Endothelial cell of umbilical vein (primary cell): ENCODE measurements around the gene ITIH2. TPM values are rescaled to one million over a fixed set of nuclear protein-coding genes. Genes with fewer than 3 reads are reported as not detected.

Experiments
- BruUV-seq: library from RNA; stranded (reverse); fragments of 400-500 nt; replicated peaks from 2 replicates; lab custom pipeline; 2021; lab: Mats Ljungman, UMichigan
- CTCF ChIA-PET: fragments of 300-600, 350-600 bp; sonication (Branson Sonifier 250); formaldehyde crosslinking; loops from one replicate; lab custom pipeline; 2021; ENCODE audit warnings: antibody characterized with exemption, inconsistent platforms; lab: Charles Lee
- POLR2A ChIA-PET: fragments of 300-600, 350-600 bp; sonication (Branson Sonifier 250); formaldehyde crosslinking; loops from one replicate; lab custom pipeline; 2021; ENCODE audit warnings: antibody characterized with exemption, inconsistent platforms; lab: Charles Lee
- DNase-seq: peaks from one replicate; pipeline ENCODE4 v3.0.0-alpha.2; 2011; ENCODE audit warnings: low read depth, low spot score
- FAIRE-seq: peaks from 2 replicates; lab custom pipeline; 2011; peaks lifted over from hg19 to GRCh38; lab: Jason Lieb, UNC
- H2AFZ ChIP-seq: 2 replicates; pipeline ENCODE4 v1.6.0; 2012; ENCODE audit warnings: low read depth, low read length, control low read depth, inconsistent platforms
- H3K27ac ChIP-seq: 2 replicates; pipeline ENCODE4 v1.5.1; 2011; ENCODE audit warnings: low read depth, mild to moderate bottlenecking, control low read depth, low read length, moderate library complexity; ENCODE audit not compliant: insufficient read depth
- H3K27me3 ChIP-seq, 2 experiments: 2 replicates each; pipeline versions ENCODE4 v1.6.0 to v1.6.1; 2011; ENCODE audit warnings: low read length in 2 of 2, mixed read lengths in 1 of 2; ENCODE audit not compliant: control insufficient read depth in 2 of 2, insufficient read depth in 2 of 2
- H3K36me3 ChIP-seq, 2 experiments: 2 replicates in 1 of 2; 3 replicates in 1 of 2; pipeline ENCODE4 v1.5.1; 2011; ENCODE audit warnings: low read length in 2 of 2, mild to moderate bottlenecking in 1 of 2, moderate library complexity in 1 of 2; ENCODE audit not compliant: control insufficient read depth in 2 of 2, insufficient read depth in 2 of 2; ENCODE audit errors: extremely low read depth in 1 of 2
- H3K4me1 ChIP-seq: 3 replicates; pipeline ENCODE4 v1.5.1; 2011; ENCODE audit warnings: mild to moderate bottlenecking, low read length; ENCODE audit not compliant: control insufficient read depth, insufficient read depth; ENCODE audit errors: extremely low read depth
- H3K4me2 ChIP-seq: 2 replicates; pipeline ENCODE4 v1.6.1; 2011; ENCODE audit warnings: low read length, control low read depth, mixed read lengths; ENCODE audit not compliant: insufficient read depth
- H3K4me3 ChIP-seq, 3 experiments: fragments of 200-600 bp in 1 of 3; sonication (generic), shearing (Covaris generic) in 1 of 3; replicated peaks in 1 of 3; 2 replicates each; pipeline ENCODE4 v1.5.1; 2011 to 2016; ENCODE audit warnings: control low read depth in 3 of 3, low read length in 3 of 3, mild to moderate bottlenecking in 2 of 3, inconsistent platforms in 1 of 3, low read depth in 1 of 3, moderate library complexity in 1 of 3; ENCODE audit not compliant: insufficient read depth in 1 of 3
- H3K79me2 ChIP-seq: 2 replicates; pipeline ENCODE4 v1.6.0; 2012; ENCODE audit warnings: low read length, inconsistent platforms; ENCODE audit not compliant: control insufficient read depth, insufficient read depth
- H3K9ac ChIP-seq: replicated peaks from 2 replicates; pipeline ENCODE3; 2011; ENCODE audit warnings: low read length, control low read depth; ENCODE audit not compliant: insufficient read depth; ENCODE audit errors: extremely low read depth
- H3K9me1 ChIP-seq: replicated peaks from 3 replicates; pipeline ENCODE4 v1.6.0; 2011; ENCODE audit warnings: mild to moderate bottlenecking, low read length; ENCODE audit not compliant: control insufficient read depth, insufficient read depth; ENCODE audit errors: extremely low read depth
- H3K9me3 ChIP-seq: replicated peaks from 2 replicates; pipeline ENCODE4 v1.5.1; 2012; ENCODE audit warnings: low read length, inconsistent platforms; ENCODE audit not compliant: control insufficient read depth, insufficient read depth
- H4K20me1 ChIP-seq: replicated peaks from 2 replicates; pipeline ENCODE3; 2011; ENCODE audit warnings: mild to moderate bottlenecking, low read length; ENCODE audit not compliant: control insufficient read depth, insufficient read depth; ENCODE audit errors: extremely low read depth
- EZH2 ChIP-seq: IDR thresholded peaks from 2 replicates; pipeline ENCODE4 v1.6.1; 2012; ENCODE audit warnings: borderline replicate concordance, low read depth, mild to moderate bottlenecking, moderate library complexity, low read length, inconsistent platforms; ENCODE audit not compliant: severe bottlenecking
- FOS ChIP-seq: IDR thresholded peaks from 2 replicates; pipeline ENCODE4 v1.6.1; 2011; ENCODE audit warnings: mild to moderate bottlenecking, low read length, moderate library complexity, borderline replicate concordance; ENCODE audit not compliant: insufficient read depth
- GATA2 ChIP-seq: IDR thresholded peaks from 2 replicates; pipeline ENCODE4 v1.7.0; 2011; ENCODE audit warnings: low read depth, mild to moderate bottlenecking, moderate library complexity, mixed read lengths, low read length; ENCODE audit not compliant: insufficient read length, insufficient read depth
- JUN ChIP-seq: IDR thresholded peaks from 2 replicates; pipeline ENCODE4 v1.6.1; 2011; ENCODE audit warnings: borderline replicate concordance, low read depth; ENCODE audit not compliant: insufficient read length, insufficient read depth
- MYC ChIP-seq: IDR thresholded peaks from one replicate; pipeline ENCODE4 v1.6.1; 2011; ENCODE audit warnings: mild to moderate bottlenecking, low read depth, low read length
- POLR2A ChIP-seq: IDR thresholded peaks from 2 replicates; pipeline ENCODE4 v1.6.1; 2012; ENCODE audit warnings: low read depth, mild to moderate bottlenecking, control low read depth, low read length
- POLR2AphosphoS5 ChIP-seq: IDR thresholded peaks from 2 replicates; pipeline ENCODE4 v1.6.1; 2012; ENCODE audit warnings: low read depth, mild to moderate bottlenecking, control low read depth, low read length, moderate library complexity; ENCODE audit not compliant: insufficient read depth
- dilution Hi-C: fragments of 300-500 bp; cut with MboI; formaldehyde crosslinking; loops from one replicate; pipeline ENCODE4 v1.15.0; 2019; ENCODE audit warnings: low sequenced_read_pairs; ENCODE audit not compliant: extremely low pct_ligation_motif_present
- intact Hi-C: fragments of 100-400 bp; cut with micrococcal nuclease; formaldehyde crosslinking; loops from one replicate; pipeline ENCODE4 v1.10.0; 2022
- polyA plus RNA-seq, 4 experiments: library from polyadenylated mRNA; depleted of rRNA in 3 of 4; stranded (reverse) in 3 of 4; unstranded in 1 of 4; fragments of >200 nt; gene quantifications; 2 replicates each; pipeline versions ENCODE4 v1.2.1 to v1.2.3, GENCODE V29; 2011 to 2012; ENCODE audit warnings: missing spikeins in 1 of 4
- total RNA-seq: library from RNA; stranded (reverse); gene quantifications from 2 replicates; pipeline ENCODE4 v1.2.3, GENCODE V29; 2021
- TF ChIP-seq, protein P1 (sequence below), 2 donors: IDR thresholded peaks; 1 replicate in 1 of 2; 2 replicates in 1 of 2; pipeline ENCODE4 v1.5.1; 2011; ENCODE audit warnings: low read length in 2 of 2, mild to moderate bottlenecking in 2 of 2, moderate library complexity in 2 of 2, control low read depth in 1 of 2, inconsistent platforms in 1 of 2, low read depth in 1 of 2; ENCODE audit not compliant: insufficient read depth in 1 of 2; ENCODE audit errors: extremely low read depth in 1 of 2
- TF ChIP-seq, protein P2 (sequence below): IDR thresholded peaks from 2 replicates; pipeline ENCODE4 v1.6.1; 2011; ENCODE audit not compliant: insufficient read depth, insufficient read length

The ITIH2 gene
- total and polyA plus RNA-seq, 2 donors (not counting 3 experiments of a cell fraction or from before 2014, with no cell fraction given): not detected

DNA sequence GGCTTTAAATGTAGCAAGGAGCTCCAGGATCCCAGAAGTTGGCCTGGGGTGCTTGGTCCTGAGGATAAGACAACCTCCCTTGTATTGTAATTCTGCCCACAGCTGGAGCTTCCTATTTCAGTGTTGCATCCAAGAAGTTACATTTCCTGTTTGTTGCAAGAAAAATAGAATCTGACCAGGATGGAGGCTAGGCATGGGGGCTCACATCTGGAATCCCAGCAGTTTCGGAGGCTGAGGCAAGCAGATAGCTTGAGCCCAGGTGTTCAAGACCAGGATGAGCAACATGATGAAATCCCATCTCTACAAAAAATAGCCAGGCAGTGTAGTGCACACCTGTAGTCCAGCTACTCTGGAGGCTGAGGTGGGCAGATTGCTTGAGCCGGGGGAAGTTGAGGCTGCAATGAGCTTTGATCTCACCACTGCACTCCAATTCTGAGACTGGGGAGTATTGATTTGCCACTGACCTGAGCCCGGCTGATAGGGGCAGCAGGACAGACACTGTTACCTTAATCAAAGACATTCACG is 766 bp upstream of the ITIH2 start:
- Histone ChIP-seq H3K9me3 (no peaks in the 10 kb centered on the region), H3K27me3 (peaks cover 0 to 2% of the 10 kb centered on the region in 2 experiments), H3K79me2 (no peaks in the 10 kb centered on the region), H3K9me1 (no peaks in the 10 kb centered on the region), H3K36me3 (no peaks in the 10 kb centered on the region), H4K20me1 (no peaks in the 10 kb centered on the region), H3K27ac (no peak overlapping the region), H3K4me3 (no peak overlapping the region), H2AFZ (no peak overlapping the region), H3K9ac (no peak overlapping the region), H3K4me2 (no peak overlapping the region), H3K4me1 (no peaks in the 10 kb centered on the region)
- intact Hi-C loops (no loop called here), dilution Hi-C loops (no loop called here)
- no TSS peak for BruUV-seq
- FAIRE-seq (no peak), DNase-seq (no peak)
- ChIA-PET CTCF (interaction anchor here (0.8 kb wide), 1 partner anchor 15 kb away, joined by 4 read pairs; no protein-coding TSS in a partner anchor), POLR2A (no interaction called here)
- TF ChIP-seq EZH2 (no peak), FOS (no peak), MYC (no peak), GATA2 (no peak), JUN (no peak), POLR2A (no peak), POLR2AphosphoS5 (no peak)
- TF ChIP-seq, protein P1, sequence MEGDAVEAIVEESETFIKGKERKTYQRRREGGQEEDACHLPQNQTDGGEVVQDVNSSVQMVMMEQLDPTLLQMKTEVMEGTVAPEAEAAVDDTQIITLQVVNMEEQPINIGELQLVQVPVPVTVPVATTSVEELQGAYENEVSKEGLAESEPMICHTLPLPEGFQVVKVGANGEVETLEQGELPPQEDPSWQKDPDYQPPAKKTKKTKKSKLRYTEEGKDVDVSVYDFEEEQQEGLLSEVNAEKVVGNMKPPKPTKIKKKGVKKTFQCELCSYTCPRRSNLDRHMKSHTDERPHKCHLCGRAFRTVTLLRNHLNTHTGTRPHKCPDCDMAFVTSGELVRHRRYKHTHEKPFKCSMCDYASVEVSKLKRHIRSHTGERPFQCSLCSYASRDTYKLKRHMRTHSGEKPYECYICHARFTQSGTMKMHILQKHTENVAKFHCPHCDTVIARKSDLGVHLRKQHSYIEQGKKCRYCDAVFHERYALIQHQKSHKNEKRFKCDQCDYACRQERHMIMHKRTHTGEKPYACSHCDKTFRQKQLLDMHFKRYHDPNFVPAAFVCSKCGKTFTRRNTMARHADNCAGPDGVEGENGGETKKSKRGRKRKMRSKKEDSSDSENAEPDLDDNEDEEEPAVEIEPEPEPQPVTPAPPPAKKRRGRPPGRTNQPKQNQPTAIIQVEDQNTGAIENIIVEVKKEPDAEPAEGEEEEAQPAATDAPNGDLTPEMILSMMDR (IDR thresholded peaks at IDR 0.05; ENCODE audit: extremely low read depth in 1 of 2, insufficient read depth in 1 of 2, low read depth in 1 of 2, low read length in 2 of 2): no peak
- TF ChIP-seq, protein P2, sequence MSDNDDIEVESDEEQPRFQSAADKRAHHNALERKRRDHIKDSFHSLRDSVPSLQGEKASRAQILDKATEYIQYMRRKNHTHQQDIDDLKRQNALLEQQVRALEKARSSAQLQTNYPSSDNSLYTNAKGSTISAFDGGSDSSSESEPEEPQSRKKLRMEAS: no peak
